WERI-Rb-1 (cell line): ENCODE data around the gene NSF.

Experiments used
- DNase-seq: peaks from one replicate; pipeline ENCODE4 v3.0.0-alpha.2; 2020
- H3K27ac ChIP-seq: fragments of 250-450 bp; sonication (Bioruptor Pico); 2 replicates; pipeline ENCODE4 v1.5.1; 2020; ENCODE audit warnings: mild to moderate bottlenecking, moderate library complexity
- H3K27me3 ChIP-seq: fragments of 250-450 bp; sonication (Bioruptor Pico); 2 replicates; pipeline ENCODE4 v1.5.1; 2021; ENCODE audit warnings: mild to moderate bottlenecking, low read depth, moderate library complexity; ENCODE audit not compliant: insufficient read depth, severe bottlenecking
- H3K36me3 ChIP-seq: fragments of 250-450 bp; sonication (Bioruptor Pico); 2 replicates; pipeline ENCODE4 v1.5.1; 2020; ENCODE audit warnings: mild to moderate bottlenecking, moderate library complexity
- H3K4me3 ChIP-seq: 2 replicates; pipeline ENCODE4 v1.5.1; 2011; ENCODE audit warnings: low read depth, mild to moderate bottlenecking, control low read depth, low read length
- H3K9me3 ChIP-seq: fragments of 250-450 bp; sonication (Bioruptor Pico); 2 replicates; pipeline ENCODE4 v1.5.1; 2021; ENCODE audit warnings: mild to moderate bottlenecking, moderate library complexity; ENCODE audit not compliant: severe bottlenecking
- TF ChIP-seq, protein P1 (sequence below): IDR thresholded peaks from 2 replicates; pipeline ENCODE4 v1.5.1; 2011; ENCODE audit warnings: low read depth, mild to moderate bottlenecking, control low read depth, inconsistent platforms, low read length

The NSF gene

GRCh38 chr17:46771561-46772474, 181.3 kb downstream of the NSF start:
- Histone ChIP-seq H3K36me3 (peaks cover 6% of the 10 kb centered on the region; the same call in 1 of the 2 replicates), H3K27me3 (no peaks in the 10 kb centered on the region), H3K9me3 (no peaks in the 10 kb centered on the region), H3K4me3 (peak overlapping the region; percentile 58), H3K27ac (peak overlapping the region; percentile 89)
- peak; percentile 73 for DNase-seq
- TF ChIP-seq, protein P1, sequence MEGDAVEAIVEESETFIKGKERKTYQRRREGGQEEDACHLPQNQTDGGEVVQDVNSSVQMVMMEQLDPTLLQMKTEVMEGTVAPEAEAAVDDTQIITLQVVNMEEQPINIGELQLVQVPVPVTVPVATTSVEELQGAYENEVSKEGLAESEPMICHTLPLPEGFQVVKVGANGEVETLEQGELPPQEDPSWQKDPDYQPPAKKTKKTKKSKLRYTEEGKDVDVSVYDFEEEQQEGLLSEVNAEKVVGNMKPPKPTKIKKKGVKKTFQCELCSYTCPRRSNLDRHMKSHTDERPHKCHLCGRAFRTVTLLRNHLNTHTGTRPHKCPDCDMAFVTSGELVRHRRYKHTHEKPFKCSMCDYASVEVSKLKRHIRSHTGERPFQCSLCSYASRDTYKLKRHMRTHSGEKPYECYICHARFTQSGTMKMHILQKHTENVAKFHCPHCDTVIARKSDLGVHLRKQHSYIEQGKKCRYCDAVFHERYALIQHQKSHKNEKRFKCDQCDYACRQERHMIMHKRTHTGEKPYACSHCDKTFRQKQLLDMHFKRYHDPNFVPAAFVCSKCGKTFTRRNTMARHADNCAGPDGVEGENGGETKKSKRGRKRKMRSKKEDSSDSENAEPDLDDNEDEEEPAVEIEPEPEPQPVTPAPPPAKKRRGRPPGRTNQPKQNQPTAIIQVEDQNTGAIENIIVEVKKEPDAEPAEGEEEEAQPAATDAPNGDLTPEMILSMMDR, result no peak

DNA sequence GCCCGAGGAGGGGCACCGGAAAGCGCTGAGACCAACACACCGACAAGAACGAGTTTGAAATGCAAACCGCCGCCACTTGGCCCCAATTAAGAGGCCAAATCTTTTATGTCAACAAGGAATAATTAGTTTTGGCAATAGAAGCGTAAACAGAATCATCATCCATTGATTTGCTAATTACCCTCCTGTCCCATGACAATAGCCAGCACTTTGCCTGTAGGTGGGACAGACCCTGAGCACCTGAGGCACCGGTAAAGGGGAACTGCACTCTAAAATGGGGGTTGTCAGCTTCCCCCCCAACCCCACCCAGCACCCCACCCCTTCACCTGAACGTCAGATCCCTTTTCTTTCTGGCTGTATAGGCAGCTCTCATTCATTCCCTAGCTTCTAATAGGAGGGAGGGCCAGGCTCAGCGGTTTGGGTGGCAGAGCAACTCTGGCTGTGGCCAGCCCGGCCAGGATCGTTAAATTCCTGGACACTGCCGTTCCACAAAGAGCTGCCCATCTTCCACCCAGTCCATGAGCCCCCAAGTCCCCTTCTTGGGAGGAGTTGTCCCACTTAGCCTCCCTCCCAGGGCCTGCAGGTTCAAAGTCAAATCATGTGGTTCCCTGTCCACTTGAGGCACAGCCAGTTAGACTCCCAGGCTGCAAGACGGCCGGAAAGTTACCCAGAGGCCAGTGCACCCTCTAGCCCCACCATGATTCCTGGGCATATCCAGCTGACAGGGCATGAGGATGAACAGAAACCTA, 182.2 kb downstream of the NSF start:
- Histone ChIP-seq H3K36me3 (peaks cover 6% of the 10 kb centered on the region; the same call in 1 of the 2 replicates), H3K9me3 (no peaks in the 10 kb centered on the region), H3K4me3 (no peak overlapping the region), H3K27me3 (no peaks in the 10 kb centered on the region), H3K27ac (no peak overlapping the region)
- TF ChIP-seq, protein P1, result no peak
- no peak for DNase-seq

DNA sequence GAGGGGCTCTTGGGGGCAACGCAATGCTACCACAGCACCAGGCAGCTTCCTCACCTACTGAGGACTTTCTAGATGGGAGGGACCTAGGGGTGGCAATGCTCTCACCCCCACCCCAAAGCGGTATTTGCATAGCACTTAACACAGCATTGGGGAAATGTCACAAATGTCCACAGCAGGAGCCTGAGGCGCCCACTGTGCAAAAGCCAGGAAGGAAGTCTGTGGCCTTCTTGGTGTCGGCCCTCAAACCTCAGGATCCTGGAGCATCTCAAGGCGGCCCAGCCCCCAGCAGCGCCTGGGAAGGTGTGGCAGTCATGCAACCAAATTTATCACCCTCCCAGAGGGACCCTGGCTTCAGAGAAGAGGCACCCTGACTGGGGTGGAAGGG, 182.7 kb downstream of the NSF start:
- no peak for DNase-seq
- Histone ChIP-seq H3K9me3 (no peaks in the 10 kb centered on the region), H3K27ac (no peak overlapping the region), H3K4me3 (no peak overlapping the region), H3K36me3 (peaks cover under 1% of the 10 kb centered on the region; the same call in 1 of the 2 replicates), H3K27me3 (no peaks in the 10 kb centered on the region)
- TF ChIP-seq, protein P1, result no peak

GRCh38 chr17:46773676-46774075, 183.2 kb downstream of the NSF start:
- Histone ChIP-seq H3K27me3 (no peaks in the 10 kb centered on the region), H3K27ac (no peak overlapping the region), H3K4me3 (no peak overlapping the region), H3K36me3 (no peaks in the 10 kb centered on the region), H3K9me3 (no peaks in the 10 kb centered on the region)
- TF ChIP-seq, protein P1, result no peak
- no peak for DNase-seq

GRCh38 chr17:46774108-46774737, 183.8 kb downstream of the NSF start:
- no peak overlapping the region for H3K4me3 ChIP-seq
- TF ChIP-seq, protein P1, result no peak
- H3K9me3 ChIP-seq, result no peaks in the 10 kb centered on the region
- no peak overlapping the region for H3K27ac ChIP-seq
- no peaks in the 10 kb centered on the region for H3K27me3 ChIP-seq
- no peak for DNase-seq
- no peaks in the 10 kb centered on the region for H3K36me3 ChIP-seq
